ENCODE measurements around the gene KLHDC10. TPM values are rescaled to one million over a fixed set of nuclear protein-coding genes. Genes with fewer than 3 reads are reported as not detected.
A peak's percentile ranks its signal among the peaks of the same experiment; 100 is the strongest.

Gene KLHDC10
- total and polyA plus RNA-seq, 2 of the 13 experiments (the other 11 are each of a cell fraction or from before 2014, with no cell fraction given) = 11.9 to 21.6 TPM

DNA sequence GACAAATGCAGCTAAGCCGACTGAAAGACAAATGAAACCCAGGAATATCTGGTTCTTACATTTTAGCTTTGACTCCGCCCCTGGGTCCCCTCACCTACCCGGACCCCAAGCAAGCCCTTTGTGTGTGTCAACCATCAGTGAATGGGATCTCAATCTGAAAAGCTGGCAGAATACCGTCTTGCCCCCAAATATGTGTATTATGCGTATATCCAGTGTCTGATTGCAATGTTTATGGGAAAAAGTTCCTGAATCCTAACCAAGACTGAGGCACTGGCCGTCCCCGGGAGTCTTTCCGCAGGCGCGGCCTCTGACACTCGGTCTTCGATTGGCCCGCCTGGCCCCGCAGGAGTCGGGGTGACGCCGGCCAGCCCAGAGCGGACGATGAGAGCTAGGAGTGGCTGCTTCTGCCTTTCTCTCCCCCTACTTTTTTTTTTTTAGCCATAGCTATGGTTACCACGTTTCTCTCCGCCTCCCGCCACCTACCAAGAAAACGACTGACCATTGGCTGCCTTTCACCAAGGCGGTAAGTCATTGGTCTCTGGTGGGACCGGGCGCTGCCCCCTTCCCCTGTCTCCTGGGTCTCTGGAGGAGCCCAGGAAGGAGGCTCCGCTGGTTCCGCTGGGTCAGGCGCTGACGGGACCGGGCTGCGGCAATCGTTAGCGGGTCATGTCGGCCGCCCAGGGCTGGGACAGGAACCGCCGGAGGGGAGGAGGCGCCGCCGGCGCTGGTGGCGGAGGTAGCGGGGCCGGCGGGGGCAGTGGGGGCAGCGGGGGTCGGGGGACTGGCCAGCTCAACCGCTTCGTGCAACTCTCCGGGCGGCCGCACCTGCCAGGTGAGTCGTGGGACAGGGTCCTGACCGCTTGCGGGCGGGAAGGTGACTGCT is at the start of gene KLHDC10 (continued):
- TF ChIP-seq TAF15 (IDR thresholded peaks at IDR 0.05; ENCODE audit: low read depth, low read length, poor library complexity, severe bottlenecking) = no peak
- peak; percentile 9; the same call in 1 of the 2 replicates for TF ChIP-seq ZNF44 (CRISPR knock-in tag; IDR thresholded peaks at IDR 0.05)
- TF ChIP-seq GPN1 (CRISPR knock-in tag; IDR thresholded peaks at IDR 0.05; ENCODE audit: borderline replicate concordance) = no peak
- TF ChIP-seq CSRNP1 (CRISPR knock-in tag; IDR thresholded peaks at IDR 0.05) = no peak; the same call in 1 of the 2 replicates
- TF ChIP-seq ARID2 (CRISPR knock-in tag; IDR thresholded peaks at IDR 0.05; ENCODE audit: borderline replicate concordance) = no peak
- TF ChIP-seq ZNF263 (CRISPR knock-in tag; IDR thresholded peaks at IDR 0.05) = no peak
- no peak for TF ChIP-seq HMG20B (CRISPR knock-in tag; conservative IDR thresholded peaks at IDR 0.05)
- TF ChIP-seq, protein P1, sequence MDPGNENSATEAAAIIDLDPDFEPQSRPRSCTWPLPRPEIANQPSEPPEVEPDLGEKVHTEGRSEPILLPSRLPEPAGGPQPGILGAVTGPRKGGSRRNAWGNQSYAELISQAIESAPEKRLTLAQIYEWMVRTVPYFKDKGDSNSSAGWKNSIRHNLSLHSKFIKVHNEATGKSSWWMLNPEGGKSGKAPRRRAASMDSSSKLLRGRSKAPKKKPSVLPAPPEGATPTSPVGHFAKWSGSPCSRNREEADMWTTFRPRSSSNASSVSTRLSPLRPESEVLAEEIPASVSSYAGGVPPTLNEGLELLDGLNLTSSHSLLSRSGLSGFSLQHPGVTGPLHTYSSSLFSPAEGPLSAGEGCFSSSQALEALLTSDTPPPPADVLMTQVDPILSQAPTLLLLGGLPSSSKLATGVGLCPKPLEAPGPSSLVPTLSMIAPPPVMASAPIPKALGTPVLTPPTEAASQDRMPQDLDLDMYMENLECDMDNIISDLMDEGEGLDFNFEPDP (CRISPR knock-in tag; conservative IDR thresholded peaks at IDR 0.05) = no peak
- TF ChIP-seq, protein P2, sequence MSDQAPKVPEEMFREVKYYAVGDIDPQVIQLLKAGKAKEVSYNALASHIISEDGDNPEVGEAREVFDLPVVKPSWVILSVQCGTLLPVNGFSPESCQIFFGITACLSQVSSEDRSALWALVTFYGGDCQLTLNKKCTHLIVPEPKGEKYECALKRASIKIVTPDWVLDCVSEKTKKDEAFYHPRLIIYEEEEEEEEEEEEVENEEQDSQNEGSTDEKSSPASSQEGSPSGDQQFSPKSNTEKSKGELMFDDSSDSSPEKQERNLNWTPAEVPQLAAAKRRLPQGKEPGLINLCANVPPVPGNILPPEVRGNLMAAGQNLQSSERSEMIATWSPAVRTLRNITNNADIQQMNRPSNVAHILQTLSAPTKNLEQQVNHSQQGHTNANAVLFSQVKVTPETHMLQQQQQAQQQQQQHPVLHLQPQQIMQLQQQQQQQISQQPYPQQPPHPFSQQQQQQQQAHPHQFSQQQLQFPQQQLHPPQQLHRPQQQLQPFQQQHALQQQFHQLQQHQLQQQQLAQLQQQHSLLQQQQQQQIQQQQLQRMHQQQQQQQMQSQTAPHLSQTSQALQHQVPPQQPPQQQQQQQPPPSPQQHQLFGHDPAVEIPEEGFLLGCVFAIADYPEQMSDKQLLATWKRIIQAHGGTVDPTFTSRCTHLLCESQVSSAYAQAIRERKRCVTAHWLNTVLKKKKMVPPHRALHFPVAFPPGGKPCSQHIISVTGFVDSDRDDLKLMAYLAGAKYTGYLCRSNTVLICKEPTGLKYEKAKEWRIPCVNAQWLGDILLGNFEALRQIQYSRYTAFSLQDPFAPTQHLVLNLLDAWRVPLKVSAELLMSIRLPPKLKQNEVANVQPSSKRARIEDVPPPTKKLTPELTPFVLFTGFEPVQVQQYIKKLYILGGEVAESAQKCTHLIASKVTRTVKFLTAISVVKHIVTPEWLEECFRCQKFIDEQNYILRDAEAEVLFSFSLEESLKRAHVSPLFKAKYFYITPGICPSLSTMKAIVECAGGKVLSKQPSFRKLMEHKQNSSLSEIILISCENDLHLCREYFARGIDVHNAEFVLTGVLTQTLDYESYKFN (CRISPR knock-in tag; conservative IDR thresholded peaks at IDR 0.05) = peak; percentile 71
- TF ChIP-seq, protein P3, sequence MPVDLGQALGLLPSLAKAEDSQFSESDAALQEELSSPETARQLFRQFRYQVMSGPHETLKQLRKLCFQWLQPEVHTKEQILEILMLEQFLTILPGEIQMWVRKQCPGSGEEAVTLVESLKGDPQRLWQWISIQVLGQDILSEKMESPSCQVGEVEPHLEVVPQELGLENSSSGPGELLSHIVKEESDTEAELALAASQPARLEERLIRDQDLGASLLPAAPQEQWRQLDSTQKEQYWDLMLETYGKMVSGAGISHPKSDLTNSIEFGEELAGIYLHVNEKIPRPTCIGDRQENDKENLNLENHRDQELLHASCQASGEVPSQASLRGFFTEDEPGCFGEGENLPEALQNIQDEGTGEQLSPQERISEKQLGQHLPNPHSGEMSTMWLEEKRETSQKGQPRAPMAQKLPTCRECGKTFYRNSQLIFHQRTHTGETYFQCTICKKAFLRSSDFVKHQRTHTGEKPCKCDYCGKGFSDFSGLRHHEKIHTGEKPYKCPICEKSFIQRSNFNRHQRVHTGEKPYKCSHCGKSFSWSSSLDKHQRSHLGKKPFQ (CRISPR knock-in tag; IDR thresholded peaks at IDR 0.05; ENCODE audit: insufficient replicate concordance) = peak; percentile 54
- TF ChIP-seq, protein P4, sequence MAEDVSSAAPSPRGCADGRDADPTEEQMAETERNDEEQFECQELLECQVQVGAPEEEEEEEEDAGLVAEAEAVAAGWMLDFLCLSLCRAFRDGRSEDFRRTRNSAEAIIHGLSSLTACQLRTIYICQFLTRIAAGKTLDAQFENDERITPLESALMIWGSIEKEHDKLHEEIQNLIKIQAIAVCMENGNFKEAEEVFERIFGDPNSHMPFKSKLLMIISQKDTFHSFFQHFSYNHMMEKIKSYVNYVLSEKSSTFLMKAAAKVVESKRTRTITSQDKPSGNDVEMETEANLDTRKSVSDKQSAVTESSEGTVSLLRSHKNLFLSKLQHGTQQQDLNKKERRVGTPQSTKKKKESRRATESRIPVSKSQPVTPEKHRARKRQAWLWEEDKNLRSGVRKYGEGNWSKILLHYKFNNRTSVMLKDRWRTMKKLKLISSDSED (CRISPR knock-in tag; IDR thresholded peaks at IDR 0.05) = no peak
- TF ChIP-seq SETDB1 (CRISPR knock-in tag; IDR thresholded peaks at IDR 0.05; ENCODE audit: borderline replicate concordance) = no peak
